ENCODE data around the gene RABGAP1L.
A peak's percentile ranks its signal among the peaks of the same experiment; 100 is the strongest.

Gene RABGAP1L

GRCh38 chr1:174197088-174197487 lies 37.8 kb downstream of the RABGAP1L start:
- no peak for DNase-seq (ENCODE audit: low spot score)

- no peak for DNase-seq (ENCODE audit: low spot score)
Observed at GRCh38 chr1:174197547-174197946, 38.2 kb downstream of the RABGAP1L start.

GRCh38 chr1:174198202-174198601 lies 38.9 kb downstream of the RABGAP1L start:
- DNase-seq (ENCODE audit: low spot score), result no peak

GRCh38 chr1:174200746-174201145 lies 41.4 kb downstream of the RABGAP1L start:
- no peak for DNase-seq (ENCODE audit: low spot score)

- no peak for DNase-seq (ENCODE audit: low spot score)
Observed at GRCh38 chr1:174204697-174205308, 45.5 kb downstream of the RABGAP1L start.

GRCh38 chr1:174206148-174206836 lies 47.0 kb downstream of the RABGAP1L start:
- no peak for DNase-seq (ENCODE audit: low spot score)

- no peak for DNase-seq (ENCODE audit: low spot score)
Observed at GRCh38 chr1:174209347-174210187, 50.2 kb downstream of the RABGAP1L start.

GRCh38 chr1:174211486-174211885 lies 52.2 kb downstream of the RABGAP1L start:
- DNase-seq (ENCODE audit: low spot score), result no peak

GRCh38 chr1:174215766-174216165 lies 56.4 kb downstream of the RABGAP1L start:
- DNase-seq (ENCODE audit: low spot score), result no peak

GRCh38 chr1:174217248-174217647 lies 57.9 kb downstream of the RABGAP1L start:
- no peak for DNase-seq (ENCODE audit: low spot score)

GRCh38 chr1:174217787-174218574 lies 58.7 kb downstream of the RABGAP1L start:
- peak; percentile 24 for DNase-seq (ENCODE audit: low spot score)

- no peak for DNase-seq (ENCODE audit: low spot score)
Observed at GRCh38 chr1:174218983-174219382, 59.7 kb downstream of the RABGAP1L start.

- DNase-seq (ENCODE audit: low spot score), result no peak
Observed at GRCh38 chr1:174219606-174220370, 60.5 kb downstream of the RABGAP1L start.

- no peak for DNase-seq (ENCODE audit: low spot score)
Observed at GRCh38 chr1:174221681-174222080, 62.4 kb downstream of the RABGAP1L start.

GRCh38 chr1:174222166-174222949 lies 63.0 kb downstream of the RABGAP1L start:
- DNase-seq (ENCODE audit: low spot score), result peak; percentile 64

GRCh38 chr1:174224641-174225040 lies 65.3 kb downstream of the RABGAP1L start:
- DNase-seq (ENCODE audit: low spot score), result no peak

- no peak for DNase-seq (ENCODE audit: low spot score)
Observed at GRCh38 chr1:174225499-174226204, 66.3 kb downstream of the RABGAP1L start.

- DNase-seq (ENCODE audit: low spot score), result no peak
Observed at GRCh38 chr1:174230399-174230798, 71.1 kb downstream of the RABGAP1L start.

GRCh38 chr1:174232761-174233160 lies 73.4 kb downstream of the RABGAP1L start:
- DNase-seq (ENCODE audit: low spot score), result no peak
